ACHN (cell line): ENCODE measurements around the gene PPM1F.
A peak's percentile ranks its signal among the peaks of the same experiment; 100 is the strongest.

ENCODE experiments used
- DNase-seq: peaks from one replicate; pipeline ENCODE4 v3.0.0-alpha.2; 2015
- in situ Hi-C: cut with HindIII; loops from 2 replicates; pipeline ENCODE4 v1.10.0; 2017; ENCODE audit warnings: low sequenced_read_pairs, low pct_ligation_motif_present, low pct_unique_long_range_greater_than_20kb

Gene PPM1F

DNA sequence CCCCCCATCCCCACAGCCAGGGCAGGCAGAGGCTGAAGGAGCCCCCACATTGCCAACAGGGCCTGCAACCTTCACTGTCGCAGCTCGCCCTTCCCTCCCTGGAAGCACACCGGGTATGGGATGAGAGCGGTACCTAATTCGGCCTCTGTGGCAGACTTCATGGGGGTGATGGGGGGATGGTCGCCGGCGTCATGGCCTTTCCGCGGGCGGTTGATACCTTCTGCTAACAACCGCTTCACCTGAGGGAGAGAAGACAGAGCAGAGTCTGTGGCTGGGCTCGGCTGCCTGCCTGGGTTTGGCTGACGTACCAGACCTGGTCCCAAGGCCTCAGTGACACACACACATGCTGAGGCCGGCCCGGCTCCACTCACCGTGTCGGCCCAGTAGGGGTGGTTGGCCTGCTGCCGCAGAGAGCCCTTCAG lies 11.2 kb upstream of the PPM1F start:
- in situ Hi-C loops = no loop called here

DNA sequence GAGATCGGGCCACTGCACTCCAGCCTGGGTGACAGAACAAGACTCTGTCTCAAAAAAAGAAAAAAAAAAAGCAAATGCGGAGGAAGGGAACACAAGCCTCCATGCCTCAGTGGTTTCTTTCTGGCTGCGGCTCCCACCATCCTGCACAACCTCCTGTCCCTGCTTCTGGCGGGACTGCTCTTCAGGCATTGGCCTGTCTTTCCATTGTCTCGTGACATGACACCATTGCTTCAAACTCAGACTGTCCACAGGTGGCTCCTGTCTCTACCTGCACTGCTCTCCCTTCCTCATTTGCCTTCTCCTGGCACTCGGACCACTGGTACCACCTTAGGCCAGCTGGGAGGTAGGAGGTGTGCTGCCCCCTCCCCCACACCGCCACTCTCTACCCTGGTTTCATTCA lies 10.6 kb upstream of the PPM1F start:
- in situ Hi-C loops = no loop called here
- DNase-seq = no peak

More for the DNA sequence above, 11.2 kb upstream of the PPM1F start:
- no peak for DNase-seq

DNA sequence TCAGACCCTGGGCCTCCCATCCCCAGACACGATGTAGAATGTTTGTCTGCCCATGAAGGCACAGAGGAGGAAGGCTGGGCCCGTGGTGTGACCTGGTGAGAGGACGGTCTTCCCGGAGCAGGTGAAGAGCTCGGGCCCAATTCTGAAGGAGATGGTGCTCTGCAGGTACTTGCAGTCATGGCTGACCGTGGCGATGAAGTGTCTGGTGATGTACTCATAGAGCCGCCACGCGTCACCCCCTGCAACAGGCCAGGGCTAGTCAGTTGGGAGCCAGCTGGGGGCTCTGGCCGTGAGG lies 10.0 kb upstream of the PPM1F start:
- in situ Hi-C loops = no loop called here
- no peak for DNase-seq

DNA sequence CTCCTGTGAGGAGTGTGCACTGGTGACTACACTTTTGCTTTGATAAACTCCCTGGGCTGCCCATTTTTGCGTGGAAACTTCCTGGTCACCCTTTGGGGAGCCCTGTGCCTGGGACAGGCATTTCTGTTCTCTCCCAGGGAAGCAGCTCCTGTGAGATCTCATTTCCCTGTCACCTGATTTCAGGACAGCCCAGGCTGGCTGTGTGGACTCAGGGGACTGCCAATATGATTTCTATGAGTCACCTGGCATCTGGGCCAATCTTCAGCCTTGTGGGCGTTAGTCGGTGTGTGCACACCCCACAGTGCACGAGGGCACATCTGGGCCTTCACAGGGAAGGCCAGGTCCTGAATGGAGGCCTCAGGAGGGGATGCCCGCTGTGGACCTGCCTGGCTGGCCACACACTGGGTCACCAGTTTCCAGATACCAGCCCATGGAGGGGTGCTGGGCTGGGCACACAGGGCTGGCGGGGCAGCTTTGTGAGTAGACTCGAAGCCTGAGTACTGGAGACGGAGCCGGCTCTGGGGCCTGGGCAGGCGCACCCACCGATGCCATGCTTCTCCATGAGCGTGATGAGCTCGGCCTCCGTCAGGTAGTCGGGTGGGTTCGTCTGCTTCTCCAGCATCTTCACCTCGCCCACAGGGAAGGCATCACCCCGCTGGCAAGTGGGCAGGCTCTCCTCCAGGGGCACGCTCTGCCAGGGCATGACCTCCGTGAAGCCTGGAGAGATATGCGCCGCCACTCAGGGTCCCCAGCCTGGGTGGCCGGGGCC lies 9.4 kb upstream of the PPM1F start:
- no peak for DNase-seq
- in situ Hi-C loops = no loop called here

GRCh38 chr22:21961127-21961867 lies 8.6 kb upstream of the PPM1F start:
- in situ Hi-C loops = no loop called here

DNA sequence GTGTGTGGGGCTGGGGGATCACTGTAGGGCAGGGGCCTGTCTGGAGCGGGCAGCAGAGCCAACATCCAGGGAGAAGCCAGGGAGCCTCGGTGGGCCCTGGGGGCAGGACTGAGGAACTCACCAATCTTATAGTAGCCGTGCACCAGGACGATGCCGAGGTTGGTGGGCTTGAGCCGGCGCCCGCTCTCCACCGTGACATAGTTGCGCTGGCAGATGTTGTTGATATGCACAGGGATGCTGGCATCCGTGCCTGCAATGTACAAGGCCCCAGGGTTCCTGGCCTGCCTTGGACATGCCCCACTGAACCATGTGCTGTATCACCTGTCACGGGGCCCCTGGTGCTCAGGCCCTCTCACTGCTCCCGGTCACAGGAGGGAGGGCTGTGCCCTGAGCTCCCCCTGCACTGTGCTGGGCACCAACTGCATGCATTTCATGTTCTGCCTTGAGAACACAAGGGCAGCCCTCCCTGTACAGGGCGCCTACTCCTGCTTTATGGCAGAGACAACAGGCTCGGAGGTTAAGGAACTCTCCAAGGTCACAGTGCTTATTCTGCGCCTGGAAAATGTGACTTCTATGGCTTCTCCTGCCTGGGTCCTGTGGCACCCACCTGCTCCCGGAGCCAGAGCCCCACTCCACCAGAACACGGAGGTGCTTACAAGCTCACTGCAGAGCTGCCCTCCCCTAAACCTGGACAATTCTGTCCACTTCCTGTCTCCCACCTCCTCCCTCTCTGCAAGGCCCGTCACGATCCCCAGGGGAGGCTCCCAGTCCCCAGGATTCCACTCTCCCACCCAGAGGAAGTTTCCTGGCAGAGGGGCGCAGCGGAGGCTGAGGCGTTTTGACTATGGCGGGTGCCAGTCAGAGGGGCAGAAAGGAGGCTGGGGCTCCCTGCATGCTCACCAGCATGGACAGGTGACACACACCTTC lies 7.8 kb upstream of the PPM1F start:
- in situ Hi-C loops = no loop called here
- no peak for DNase-seq

More at GRCh38 chr22:21961127-21961867, 8.6 kb upstream of the PPM1F start:
- no peak for DNase-seq

GRCh38 chr22:21959274-21960074 lies 6.8 kb upstream of the PPM1F start:
- DNase-seq = no peak
- in situ Hi-C loops = no loop called here

DNA sequence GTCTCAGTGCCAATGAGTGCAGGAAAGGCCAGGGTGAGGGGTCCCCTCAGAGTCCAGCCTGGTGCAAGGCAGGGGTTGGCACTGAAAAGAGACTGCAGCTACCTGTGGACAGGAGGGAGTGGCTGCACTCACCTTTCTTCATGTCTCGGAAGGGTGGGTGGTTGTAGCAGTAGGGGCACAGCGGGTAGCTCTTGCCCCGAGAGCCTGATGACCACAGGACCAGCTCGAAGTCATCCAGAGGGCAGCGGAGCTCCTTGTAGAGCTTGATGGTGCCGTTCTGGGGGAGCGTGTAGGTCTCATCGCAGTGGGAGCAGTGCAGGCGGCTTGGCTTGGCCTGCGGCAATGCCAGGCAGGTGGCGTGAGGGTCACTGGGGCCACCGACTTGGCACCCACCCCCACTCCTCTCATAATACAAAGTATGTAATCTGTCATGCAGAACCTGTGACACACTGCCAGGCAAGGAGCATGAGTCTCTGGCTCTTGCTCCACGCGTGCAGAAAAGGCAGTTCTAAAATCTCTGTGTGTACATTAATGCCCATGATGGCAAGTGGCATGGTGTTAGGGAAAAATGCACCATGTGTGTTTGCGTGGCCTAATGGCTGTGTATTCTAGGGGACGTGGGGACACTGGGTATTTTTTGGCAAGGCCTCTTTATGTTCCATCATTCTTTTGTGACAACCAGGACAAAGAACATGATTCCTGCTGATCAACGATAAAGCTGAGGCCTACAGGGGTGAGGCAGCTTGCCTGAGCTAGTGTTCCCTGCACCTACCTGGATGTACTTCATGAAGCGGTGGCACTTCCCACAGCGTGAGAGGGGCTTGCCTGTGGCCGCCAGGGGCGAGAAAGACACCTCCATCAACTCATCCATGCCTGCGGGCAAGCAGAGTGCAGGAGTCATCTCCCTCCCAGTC lies 6.0 kb upstream of the PPM1F start:
- in situ Hi-C loops = no loop called here
- DNase-seq = no peak

GRCh38 chr22:21951931-21952465 lies 650 bp downstream of the PPM1F start:
- DNase-seq = no peak
- in situ Hi-C loops = no loop called here

- DNase-seq = no peak
- in situ Hi-C loops = no loop called here
Measured at GRCh38 chr22:21951062-21951461, 1.6 kb downstream of the PPM1F start.

GRCh38 chr22:21949948-21950347 lies 2.7 kb downstream of the PPM1F start:
- no peak for DNase-seq
- in situ Hi-C loops = no loop called here

DNA sequence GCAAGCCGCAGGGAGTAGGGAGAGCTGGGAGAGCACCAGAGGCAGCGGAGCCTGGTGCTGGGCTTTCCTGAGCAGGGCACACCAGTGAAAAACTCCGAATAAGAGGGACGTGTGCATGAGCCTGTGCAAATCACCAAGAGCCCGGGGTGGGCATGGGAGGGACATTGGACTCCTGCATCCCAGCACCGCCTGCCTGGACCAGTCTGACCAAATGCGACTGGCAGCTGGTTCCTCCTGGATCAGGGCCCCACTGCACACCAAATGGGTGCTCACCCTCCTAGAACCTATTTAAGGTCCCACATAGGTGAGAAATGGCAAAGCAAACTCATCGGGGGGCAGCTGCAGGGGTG lies 3.1 kb downstream of the PPM1F start:
- no peak for DNase-seq
- in situ Hi-C loops = no loop called here

- in situ Hi-C loops = no loop called here
- DNase-seq = no peak
Measured at GRCh38 chr22:21948824-21949568, 3.7 kb downstream of the PPM1F start.

DNA sequence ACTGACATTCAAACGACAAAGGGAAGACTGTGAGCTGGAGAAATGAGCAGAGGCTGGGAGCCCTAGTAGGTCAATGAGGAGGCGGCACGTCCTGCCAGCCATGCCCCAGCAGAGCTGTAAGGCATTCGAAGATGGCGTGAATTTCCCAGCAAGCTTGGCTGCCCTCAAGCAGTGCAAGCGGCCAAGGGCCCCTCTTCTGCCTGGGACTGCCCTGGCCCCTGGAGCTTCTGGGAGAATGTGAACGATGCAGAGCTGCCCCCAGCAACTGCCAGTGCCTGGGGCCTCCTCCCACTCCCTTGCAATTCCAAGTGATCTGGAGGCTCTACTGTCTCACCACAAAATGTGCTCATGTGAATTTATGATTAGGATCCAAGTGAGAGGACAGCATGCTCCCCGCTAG lies 4.3 kb downstream of the PPM1F start:
- no peak for DNase-seq
- in situ Hi-C loops = no loop called here

- in situ Hi-C loops = no loop called here
- DNase-seq = peak; percentile 37
Measured at GRCh38 chr22:21947040-21948014, 5.3 kb downstream of the PPM1F start.
